Femur (tissue), 1 donor: ENCODE results near the gene SYT11.
A peak's percentile ranks its signal among the peaks of the same experiment; 100 is the strongest.
"Not testable (repeated sequence)": the region's sequence is repeated elsewhere in the genome, so short reads cannot be mapped to it uniquely, and the experiment has no call there.

Experiments
- DNase-seq: peaks from one replicate; pipeline ENCODE4 v3.0.0-alpha.2; 2017

SYT11 gene

GRCh38 chr1:155861896-155862295 lies 2.5 kb downstream of the SYT11 start:
- DNase-seq, result no peak

- no peak for DNase-seq
Measured at GRCh38 chr1:155864393-155864792, 5.0 kb downstream of the SYT11 start.

- no peak for DNase-seq
Measured at GRCh38 chr1:155867766-155868165, 8.4 kb downstream of the SYT11 start.

- DNase-seq, result peak; percentile 83
Measured at GRCh38 chr1:155871390-155871789, 12.0 kb downstream of the SYT11 start.

- DNase-seq, result no peak
Measured at GRCh38 chr1:155872527-155872926, 13.2 kb downstream of the SYT11 start.

GRCh38 chr1:155873860-155874259 lies 14.5 kb downstream of the SYT11 start:
- DNase-seq, result peak; percentile 45

GRCh38 chr1:155877945-155878344 lies 18.6 kb downstream of the SYT11 start:
- DNase-seq, result no peak

- no peak for DNase-seq
Measured at GRCh38 chr1:155880251-155880650, 20.9 kb downstream of the SYT11 start.

- DNase-seq, result no peak
Measured at GRCh38 chr1:155880950-155881349, 21.6 kb downstream of the SYT11 start.

GRCh38 chr1:155882235-155882634 lies 22.9 kb downstream of the SYT11 start:
- no peak for DNase-seq

- DNase-seq, result no peak
Measured at GRCh38 chr1:155882766-155883165, 23.4 kb downstream of the SYT11 start.

GRCh38 chr1:155884031-155884960 lies 24.9 kb downstream of the SYT11 start:
- DNase-seq, result no peak

GRCh38 chr1:155884982-155885381 lies 25.6 kb downstream of the SYT11 start:
- no peak for DNase-seq

GRCh38 chr1:155888481-155888880 lies 29.1 kb downstream of the SYT11 start:
- DNase-seq, result no peak

- DNase-seq, result no peak
Measured at GRCh38 chr1:155889566-155889965, 30.2 kb downstream of the SYT11 start.

GRCh38 chr1:155890251-155890650 lies 30.9 kb downstream of the SYT11 start:
- DNase-seq, result no peak

- DNase-seq, result no peak
Measured at GRCh38 chr1:155892796-155893195, 33.4 kb downstream of the SYT11 start.

GRCh38 chr1:155893389-155894142 lies 34.2 kb downstream of the SYT11 start:
- DNase-seq, result peak; percentile 49

GRCh38 chr1:155895617-155896016 lies 36.2 kb downstream of the SYT11 start:
- not testable (repeated sequence) for DNase-seq

GRCh38 chr1:155896476-155896875 lies 37.1 kb downstream of the SYT11 start:
- not testable (repeated sequence) for DNase-seq

GRCh38 chr1:155897746-155898145 lies 38.4 kb downstream of the SYT11 start:
- no peak for DNase-seq

- no peak for DNase-seq
Measured at GRCh38 chr1:155898888-155899287, 39.5 kb downstream of the SYT11 start.

GRCh38 chr1:155899683-155900082 lies 40.3 kb downstream of the SYT11 start:
- DNase-seq, result no peak

- no peak for DNase-seq
Measured at GRCh38 chr1:155900161-155900560, 40.8 kb downstream of the SYT11 start.
